Activated CD4-positive, alpha-beta T cell treated with anti-CD3 and anti-CD28 coated beads, Interleukin-2, amount 50 U/mL, for 4 hours (primary cell): ENCODE data around the gene MMAB.

Experiments
- DNase-seq, 2 experiments: peaks; one replicate each; pipeline ENCODE4 v3.0.0-alpha.2; 2020

Gene MMAB

DNA sequence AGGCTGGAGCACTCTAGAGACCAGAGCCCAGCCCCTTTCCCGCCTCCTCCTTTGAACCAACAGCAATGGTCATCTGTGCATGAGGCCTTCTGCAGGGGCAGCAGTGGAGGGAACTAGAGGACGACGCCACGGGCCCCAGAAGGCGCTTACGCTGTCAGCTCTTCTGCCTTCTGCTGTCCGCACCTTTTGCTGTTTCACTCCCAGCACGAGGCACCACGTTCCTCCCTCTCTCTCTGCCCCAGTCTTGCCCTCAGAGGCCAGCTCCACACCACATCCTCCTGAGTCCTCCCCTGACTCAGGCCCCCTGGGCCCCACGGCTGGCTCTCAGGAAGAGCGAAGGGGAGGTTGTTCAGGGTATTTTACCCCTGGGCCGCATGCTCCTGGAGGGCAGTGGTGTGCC is 15.5 kb downstream of the MMAB start:
- no peak for DNase-seq

DNA sequence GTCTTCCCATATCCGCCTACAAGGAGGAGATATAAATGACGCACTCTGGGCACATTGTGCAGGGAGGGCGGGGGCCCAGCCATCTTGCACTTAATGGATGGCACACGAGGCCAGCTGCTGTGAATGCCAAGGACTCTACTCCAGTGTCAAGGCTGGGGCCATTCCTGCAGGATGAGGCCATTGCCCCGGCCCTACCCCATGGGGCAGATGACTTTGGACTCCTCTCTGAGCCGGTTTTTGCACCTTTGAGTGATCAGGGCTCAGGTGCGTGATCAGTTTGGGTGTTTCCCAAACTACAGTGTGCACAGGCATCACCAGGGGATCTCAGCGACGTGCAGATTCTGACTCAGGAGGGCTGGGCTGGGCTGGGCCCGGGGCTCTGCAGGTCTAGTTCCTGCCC is 16.1 kb downstream of the MMAB start:
- DNase-seq = no peak

DNA sequence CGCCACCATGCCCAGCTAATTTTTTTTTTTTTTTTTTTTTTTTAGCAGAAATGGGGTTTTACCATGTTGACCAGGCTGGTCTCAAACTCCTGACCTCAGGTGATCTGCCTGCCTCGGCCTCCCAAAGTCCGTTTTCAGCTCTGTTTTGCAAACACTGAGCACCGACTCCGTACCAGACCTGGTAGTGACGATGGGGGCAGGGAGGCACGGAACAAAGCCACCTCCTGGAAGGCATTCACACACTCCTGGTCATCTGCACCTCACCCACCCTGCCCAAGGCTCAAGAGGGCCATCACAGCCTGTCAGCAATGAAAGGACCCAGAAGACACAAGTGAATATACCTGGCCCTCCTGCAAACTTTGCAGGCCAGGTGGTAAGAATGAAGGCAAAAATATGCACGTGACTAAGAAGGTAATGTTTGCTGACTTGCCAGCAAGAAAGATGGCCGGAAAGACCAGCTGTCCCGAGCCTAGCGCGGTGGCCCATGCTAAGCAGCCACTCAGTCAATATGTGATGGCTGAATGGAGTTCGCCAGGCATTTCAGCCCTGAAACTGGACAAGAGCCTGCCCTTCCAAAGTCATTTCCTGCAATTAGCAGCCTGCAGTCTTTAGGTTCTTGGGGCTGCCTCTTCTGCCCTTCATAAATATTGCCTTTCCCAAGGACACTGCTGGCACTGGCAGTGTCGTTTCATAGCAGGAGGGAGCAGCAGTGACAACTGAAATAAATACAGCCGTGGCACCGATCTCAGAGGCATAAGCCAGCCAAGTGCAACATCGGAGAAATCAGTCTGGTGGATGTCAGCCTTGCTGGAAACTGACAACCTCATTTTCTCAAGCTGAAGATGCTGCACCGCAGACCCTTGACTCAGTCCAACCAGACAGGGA is 17.6 kb downstream of the MMAB start:
- no peak for DNase-seq

DNA sequence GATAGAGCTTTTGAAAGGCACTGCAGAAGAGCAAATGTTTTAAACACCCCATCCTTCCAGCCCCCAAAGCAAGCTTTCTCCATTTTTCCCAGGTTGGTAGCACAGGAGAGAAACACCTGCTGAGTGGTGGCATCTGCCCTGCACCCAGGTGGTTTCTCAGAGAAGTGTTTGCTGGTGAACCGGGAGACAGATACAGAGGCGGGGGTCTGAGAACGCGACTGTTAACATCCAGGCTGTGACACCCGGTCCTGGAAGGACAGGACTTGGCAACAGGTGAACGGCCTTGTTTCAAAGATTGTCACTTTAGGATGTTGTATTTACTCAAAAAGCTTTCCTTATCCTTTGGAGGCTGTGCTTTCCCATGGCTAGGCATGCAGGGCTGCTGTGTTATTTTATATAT is 18.5 kb downstream of the MMAB start:
- DNase-seq = no peak

DNA sequence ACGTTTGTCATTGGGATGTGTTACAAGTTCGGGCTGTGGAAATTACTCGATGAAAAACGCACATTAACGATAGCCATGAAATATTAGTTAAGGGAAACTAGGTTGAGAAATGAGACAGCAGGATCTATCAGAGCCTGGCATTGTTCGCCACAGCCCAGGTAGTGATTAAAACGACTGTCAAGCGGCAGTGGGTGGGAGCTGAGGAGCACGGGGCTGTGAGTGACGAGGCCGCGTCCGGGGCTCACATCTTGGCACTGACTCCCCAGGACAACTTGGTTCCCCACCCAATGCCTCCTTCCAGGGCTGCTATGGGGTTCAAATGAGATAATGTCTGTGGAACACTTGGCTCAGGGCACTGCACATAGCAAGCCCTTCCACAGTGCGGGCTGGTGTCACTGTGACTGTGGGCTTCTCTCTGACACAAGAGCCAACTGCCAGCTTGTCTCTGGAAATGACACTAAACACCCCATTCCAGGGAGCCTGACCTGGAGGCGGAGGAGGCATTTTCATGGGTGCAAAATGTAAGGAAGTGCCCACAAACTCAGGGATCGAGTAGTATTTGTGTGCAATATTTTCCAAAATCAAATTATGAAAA is 19.3 kb downstream of the MMAB start:
- DNase-seq = no peak

DNA sequence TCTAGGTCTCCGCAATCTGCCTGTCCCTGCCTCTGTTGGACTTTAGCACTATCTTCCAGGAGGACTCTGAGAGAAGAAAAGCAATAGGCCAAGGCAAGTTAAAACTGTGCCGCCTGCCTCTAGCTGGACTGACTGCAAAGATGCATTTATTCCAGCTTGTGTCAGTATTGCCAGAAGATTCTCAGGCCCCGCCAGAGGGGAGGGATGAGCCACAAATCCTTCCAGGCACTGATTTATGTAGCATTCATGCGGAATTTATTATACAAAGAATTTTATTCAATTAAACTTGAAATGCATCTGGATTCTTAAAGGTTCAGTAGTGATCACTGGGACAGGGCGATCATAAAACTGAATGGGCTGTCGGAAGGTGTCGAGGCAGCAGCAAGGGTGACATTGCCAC is 19.8 kb downstream of the MMAB start:
- no peak for DNase-seq

DNA sequence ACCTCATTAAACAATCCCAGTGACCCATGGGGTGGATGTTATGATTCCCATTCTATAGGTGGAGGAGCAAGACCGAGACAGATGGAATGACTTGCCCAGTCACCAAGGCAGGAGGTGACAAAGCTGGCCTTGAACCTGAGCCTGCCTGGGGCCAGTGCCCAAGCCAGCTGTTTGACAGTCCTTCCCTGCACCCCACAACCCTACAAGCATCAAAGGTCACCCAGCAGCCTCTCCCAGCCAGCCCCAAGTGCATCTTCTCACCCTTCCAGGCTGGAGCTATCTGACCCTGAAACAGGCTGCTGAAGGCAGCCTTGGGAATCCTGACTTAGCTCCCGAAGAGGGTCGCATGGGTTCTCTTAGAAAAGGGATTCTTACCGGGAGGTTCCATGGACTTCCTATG is 20.3 kb downstream of the MMAB start:
- DNase-seq = no peak

DNA sequence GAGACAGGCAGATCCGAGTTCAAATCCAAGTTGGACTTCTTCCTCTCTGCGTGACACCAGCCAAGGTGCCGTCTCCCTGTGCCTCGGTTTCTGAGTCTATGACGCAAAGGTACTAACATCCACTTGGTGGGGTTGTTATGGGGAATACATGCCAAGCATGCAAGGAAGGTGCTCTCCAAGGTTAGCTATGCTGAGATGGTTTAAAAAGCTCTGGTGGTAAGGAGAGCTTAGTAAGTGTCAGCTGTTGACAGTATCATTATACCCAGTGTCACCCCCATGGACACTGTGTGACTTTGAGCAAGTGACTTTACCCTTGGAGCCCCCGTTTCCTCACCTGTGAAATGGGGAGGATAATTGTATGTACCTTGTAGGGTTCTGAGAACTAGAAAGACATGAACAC is 22.2 kb downstream of the MMAB start:
- no peak for DNase-seq

DNA sequence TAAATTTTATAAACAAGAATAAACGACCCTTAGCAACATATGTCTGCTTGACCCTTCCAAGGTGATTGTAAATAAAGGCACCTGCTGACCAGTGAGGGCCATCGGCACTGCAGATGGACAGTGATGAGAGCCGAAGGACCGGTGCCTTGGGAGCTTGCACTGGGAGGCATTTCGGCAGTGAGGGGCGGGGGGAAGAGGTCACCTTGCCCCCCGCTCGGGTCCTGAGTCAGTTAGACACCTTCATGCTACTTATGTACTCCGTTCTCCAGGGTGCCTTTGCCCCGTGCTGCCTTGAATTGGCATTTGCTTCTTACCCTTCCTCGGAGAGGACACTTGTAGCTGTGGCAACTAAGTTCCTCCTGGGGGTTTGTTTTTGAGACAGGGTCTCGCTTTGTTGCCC is 23.0 kb downstream of the MMAB start:
- DNase-seq = no peak

DNA sequence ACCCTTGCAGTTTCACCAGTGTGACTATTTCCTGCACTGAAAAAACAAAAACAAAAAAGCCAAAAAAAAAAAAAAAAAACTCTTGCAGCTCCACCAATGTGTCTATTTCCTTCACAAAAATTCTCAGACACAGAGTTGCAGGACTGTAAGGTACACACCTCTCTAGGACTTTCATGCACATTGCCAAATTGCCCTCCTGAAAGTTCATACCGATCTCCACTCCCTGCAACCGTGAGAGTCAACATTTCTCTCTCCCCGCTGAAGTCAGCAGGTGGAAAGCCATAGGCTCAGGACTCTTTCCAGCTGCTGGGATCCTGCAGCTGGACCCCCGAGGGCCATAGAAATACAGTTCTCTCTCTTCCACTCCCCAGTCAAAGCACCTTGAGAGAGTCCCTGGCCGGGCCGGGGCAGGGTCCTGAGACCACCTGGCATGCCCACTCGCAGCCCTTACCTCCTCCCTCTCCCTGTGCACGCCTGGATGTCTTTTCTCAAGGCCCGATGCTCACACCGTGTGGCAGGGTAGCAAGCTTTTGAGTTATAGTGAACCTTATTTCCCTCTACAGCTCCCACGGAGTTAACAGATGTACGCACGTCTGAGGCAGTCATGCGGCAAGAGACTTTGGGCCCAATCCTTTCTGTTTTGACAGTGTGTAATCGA is 23.6 kb downstream of the MMAB start:
- DNase-seq = no peak

DNA sequence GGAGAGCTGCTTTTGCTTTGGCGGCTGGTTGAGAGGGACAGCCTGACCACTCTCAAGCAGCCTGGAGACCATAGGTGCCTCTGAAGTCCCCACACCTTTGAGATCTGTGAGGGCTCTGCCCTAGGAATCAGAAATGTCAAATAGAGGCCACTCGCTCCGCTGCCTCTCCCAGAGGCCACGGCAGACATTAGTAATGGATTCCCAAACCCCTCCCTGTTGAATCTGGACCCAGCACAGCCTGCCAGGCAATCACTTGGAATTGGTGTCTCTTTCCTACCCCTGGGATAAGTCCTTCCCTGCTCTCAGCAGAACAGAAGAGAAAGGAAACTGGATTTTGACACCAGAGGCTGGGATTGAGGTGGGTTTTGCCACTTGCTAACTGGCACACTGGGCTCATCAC is 25.0 kb downstream of the MMAB start:
- no peak for DNase-seq

DNA sequence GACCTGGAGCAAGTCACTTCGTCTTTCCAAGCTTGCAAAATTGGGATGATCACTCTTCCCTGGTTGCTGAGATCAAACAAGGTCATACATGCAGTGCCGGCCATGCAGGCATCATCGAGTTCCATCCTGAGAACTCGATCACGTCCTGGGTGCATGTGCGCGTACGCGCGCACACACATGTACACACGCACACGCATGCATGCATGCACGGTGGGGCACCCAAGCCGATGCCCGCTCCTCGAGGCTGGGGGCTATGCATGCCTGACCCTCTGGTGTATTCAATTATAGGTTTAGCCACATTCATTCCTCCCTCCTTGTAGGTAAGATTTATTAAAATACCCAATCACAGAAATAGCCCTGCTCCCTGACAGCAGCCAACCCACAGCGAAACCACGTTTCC is 26.0 kb downstream of the MMAB start:
- no peak for DNase-seq

DNA sequence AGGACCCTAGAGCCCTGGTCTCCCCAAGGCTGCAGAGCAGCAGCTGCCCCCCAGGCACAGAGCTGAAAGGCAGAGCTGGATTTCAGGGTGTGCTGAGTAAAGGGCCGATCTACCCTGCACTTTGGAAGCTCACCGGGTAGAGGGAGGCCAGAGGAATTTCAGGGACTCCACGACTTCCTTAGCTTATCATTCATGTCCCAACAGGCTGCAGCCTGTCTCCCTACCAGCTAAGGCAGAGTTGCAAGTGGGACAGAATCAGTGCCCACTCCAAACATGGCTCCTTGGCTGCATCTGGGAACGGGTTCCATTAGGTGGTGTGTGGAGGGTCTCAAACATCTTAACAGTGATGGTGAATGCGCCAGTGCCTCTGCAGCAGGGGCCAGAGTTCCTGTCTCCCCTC is 27.5 kb downstream of the MMAB start:
- DNase-seq = no peak

DNA sequence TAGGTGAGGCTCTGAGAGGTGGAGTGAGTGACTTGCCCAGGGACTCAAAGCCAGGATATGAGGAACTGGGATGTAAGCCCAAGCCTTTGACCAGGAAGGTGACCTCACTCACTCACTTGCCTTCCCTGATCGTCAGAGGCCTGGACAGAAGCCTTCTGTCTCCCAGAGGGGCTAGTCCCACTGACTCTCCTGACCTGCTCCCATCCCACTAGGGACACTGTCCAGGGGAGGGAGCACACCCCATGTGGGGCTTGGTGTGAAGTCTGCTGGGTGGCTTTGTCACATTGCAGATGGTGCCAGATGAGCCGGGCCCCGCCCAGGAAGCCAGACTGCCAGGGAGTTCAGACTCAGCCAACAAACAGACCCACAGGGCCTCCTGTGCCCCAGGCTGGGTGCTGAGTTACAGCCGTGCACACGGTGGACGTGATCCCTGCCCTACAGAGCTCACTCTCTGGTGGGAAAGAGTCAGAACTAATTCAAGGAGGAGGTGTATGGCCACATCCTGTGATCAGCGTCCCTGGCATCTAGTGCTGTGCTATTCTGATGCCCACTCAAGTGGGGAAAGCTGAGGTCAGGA is 28.3 kb downstream of the MMAB start:
- no peak for DNase-seq

DNA sequence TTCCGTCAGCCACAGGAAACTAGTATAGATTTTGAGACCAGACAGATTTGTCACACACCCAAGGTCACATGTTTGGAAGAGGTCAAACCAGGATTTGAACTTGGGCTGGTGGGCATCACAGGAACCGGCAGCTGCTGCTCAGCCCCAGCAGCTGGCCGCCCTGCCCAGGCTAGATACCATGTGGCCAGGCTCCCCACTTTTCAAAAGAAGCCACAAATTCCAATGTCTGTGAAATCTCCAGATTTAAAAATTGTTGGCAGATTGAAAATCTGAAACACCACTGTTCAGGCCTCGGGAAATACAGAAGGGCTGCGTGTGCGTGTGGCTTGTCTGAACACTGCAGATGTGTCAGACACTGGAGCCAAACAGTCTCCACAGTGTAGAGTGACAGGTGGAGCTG is 30.4 kb downstream of the MMAB start:
- DNase-seq = no peak

DNA sequence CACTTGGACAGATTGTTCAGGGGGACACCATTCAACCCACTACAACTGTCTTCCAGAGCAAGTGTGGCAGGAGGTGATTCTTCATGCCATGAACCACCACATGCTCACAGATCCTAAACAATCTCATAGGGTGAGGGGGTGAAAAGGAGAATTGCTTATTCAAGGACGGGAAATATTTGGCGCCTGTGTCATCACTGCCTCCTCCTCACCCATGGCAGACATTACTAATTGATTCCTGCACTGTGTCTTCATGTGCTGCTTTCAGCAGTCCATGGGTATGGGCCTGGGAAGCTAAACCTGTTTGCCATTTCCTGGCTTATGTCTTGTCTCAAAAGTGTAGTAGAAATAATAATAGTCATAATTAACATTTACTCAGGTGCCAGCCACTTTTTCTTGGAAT is 31.3 kb downstream of the MMAB start:
- no peak for DNase-seq

DNA sequence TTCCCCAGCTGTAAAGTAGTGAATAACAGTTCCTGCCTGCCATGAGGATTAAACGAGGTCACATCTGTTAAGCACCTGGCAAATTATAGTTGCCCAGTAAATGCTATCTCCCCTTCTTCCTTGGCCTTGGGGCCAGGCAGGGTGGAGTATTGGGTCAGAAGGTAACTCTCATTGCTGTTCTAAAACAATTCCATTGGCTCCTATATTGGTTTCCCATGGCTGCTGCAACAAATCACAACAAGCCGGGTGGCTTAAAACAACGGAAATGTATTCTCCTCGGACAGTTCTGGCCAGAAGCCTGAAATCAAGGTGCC is 31.9 kb downstream of the MMAB start:
- DNase-seq = no peak

DNA sequence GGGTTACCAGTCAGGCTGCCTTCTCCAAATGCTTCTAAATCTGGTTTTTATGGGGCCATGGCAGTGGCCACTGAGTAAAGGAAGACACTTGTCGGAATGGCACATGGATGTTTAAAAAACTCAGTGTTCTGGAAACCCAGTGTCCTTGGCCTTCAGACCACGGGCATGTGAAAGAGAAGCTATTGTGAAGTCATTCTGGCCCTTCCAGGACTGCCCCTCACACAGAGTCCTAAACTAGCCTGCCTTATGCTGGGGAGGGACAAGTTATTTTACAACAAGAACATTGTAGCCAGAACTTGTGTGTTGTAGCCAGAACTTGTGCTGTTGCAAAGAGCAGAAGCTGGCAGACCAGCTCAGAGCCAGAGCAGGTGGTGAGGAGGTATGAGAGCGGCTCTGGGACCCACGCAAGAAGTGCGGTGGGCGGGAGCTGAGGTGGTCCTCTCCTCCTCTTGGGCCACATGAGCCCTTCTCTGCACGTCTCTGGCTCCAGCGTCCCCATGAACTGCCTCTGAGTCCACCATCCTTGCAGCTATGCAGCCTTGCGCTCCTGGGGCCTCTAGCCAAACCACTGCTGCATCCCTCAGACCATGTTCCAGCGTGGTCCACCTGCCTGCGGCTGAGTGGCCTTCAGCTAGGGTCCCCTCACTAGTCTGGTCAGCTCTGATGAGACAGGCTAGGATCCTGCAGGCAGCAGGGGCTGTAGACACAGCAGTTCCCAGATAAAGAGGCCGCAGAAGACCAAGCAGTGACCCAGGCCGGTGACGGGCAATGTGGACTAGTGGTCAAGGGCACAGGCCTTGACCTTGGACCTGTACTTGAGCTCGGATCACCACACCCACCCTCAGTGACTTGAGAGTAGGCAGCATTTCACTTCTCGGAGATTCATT is 32.5 kb downstream of the MMAB start:
- no peak for DNase-seq

DNA sequence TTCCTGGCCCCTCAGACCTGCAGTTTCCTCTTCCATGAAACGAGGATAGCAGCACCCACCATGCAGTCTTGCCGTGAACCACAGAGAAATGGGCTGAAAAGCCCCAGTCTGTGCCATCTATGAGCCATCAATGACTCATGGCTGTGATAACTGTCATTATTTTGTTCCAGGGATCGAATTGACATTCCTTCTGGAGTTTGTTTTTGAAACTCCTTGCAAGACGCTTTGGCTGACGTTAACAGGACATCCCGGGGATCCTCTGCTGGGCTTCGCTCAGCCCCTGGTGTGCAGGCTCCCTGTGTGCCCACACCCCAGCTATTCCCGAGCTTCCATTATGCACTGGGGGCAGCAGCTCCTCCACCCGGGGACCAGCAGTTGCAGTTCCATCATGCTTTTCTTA is 33.8 kb downstream of the MMAB start:
- no peak for DNase-seq

DNA sequence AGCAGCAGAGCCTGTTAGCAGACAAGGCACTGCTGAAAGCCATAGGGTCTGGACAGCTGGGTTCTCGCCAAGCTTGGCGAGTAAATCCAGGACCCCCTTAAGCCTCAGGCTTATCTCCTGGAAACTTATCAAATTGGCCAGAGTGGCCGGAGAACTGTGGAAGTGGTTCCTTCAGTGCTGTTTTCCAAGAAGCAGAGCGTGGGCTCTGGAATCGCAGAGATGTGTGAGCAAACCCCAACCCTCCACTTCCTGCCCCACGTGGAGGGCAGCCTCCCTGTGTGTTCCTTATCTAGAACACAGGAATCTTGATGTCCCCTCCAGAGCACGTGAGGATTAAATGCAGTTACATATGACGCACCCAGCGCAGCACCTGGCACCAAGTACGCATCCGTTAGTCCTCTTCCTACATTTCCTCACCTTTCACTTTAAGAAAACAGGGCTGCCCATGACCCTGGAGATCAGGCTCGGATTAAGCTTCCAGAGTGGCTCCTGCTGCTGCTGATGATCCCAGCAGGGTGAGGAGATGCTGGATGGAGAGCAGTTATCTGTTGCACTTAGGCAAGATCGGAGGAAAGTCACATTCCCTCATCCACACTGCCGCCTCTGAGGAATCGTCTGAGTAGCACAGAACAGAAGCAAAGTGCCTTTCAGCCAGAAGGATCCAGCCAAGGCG is 35.0 kb downstream of the MMAB start:
- no peak for DNase-seq

DNA sequence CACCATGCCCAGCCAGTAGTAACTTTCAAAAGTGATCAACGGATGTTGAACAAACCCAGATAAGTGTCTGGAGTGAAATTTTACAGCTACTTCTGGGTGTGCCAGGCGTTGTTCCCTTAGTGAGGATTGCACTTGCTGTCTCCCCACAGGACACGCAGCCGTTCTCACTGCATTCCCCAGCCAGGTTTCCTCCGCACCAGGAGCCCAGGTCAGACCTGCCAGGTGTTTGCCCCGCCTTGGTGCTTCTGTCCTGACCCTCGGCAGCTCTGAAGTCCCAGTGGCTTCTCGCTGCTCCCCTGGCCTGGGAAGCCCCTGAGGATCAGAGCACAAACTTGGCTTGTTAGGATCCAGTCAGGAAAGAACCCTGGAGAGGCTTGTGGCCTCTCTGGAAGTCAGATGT is 36.2 kb downstream of the MMAB start:
- DNase-seq = no peak

DNA sequence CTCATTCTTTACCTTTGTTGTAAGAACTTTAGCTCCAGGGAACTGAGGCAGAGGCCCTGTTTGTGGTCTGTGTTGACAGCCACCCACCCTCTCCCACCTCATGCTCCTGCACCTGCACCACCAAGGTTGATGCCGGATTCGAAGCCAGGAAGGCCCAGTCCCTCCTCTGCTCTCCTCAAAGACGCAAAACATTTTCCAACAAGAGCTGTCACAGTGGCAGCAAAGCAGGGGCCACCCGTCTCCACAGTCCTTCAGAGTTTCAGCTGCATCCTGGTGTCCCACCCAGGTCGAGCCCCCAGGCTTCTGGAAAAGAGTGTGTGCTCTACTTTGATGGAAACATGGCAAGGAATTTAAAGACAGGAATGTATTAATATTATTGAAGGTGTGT is 37.4 kb downstream of the MMAB start:
- no peak for DNase-seq
